CD4-positive, alpha-beta memory T cell (primary cell): ENCODE results near the gene SART1. TPM values are rescaled to one million over a fixed set of nuclear protein-coding genes. Genes with fewer than 3 reads are reported as not detected.

ENCODE experiments used
- CTCF ChIA-PET: fragments of 350-600 bp; sonication (Branson Sonifier 250); formaldehyde crosslinking; loops from one replicate; lab custom pipeline; 2021; ENCODE audit warnings: inconsistent platforms; ENCODE audit not compliant: partially characterized antibody; lab: Charles Lee
- POLR2A ChIA-PET: fragments of 350-600 bp; sonication (Branson Sonifier 250); formaldehyde crosslinking; loops from one replicate; lab custom pipeline; 2021; ENCODE audit not compliant: partially characterized antibody; lab: Charles Lee
- DNase-seq, 5 donors: peaks; one replicate each; pipeline versions ENCODE4 v3.0.0 to v3.0.0-alpha.2; 2020 to 2022; ENCODE audit warnings: mixed read lengths in 1 of 5
- H3K27ac ChIP-seq: one replicate; pipeline ENCODE4 v1.7.0; 2013; ENCODE audit warnings: low read depth, low read length
- H3K27me3 ChIP-seq: 2 replicates; pipeline ENCODE4 v1.7.0; 2013; ENCODE audit warnings: mild to moderate bottlenecking, low read length, moderate library complexity; ENCODE audit not compliant: insufficient read depth
- H3K36me3 ChIP-seq: 2 replicates; pipeline ENCODE4 v1.7.0; 2013; ENCODE audit warnings: mild to moderate bottlenecking, low read length, moderate library complexity; ENCODE audit not compliant: insufficient read depth
- H3K4me1 ChIP-seq: 2 replicates; pipeline ENCODE4 v1.7.0; 2013; ENCODE audit warnings: mild to moderate bottlenecking, low read length, moderate library complexity; ENCODE audit not compliant: insufficient read depth
- H3K4me3 ChIP-seq, 2 donors: one replicate each; pipeline ENCODE4 v1.7.0; 2013; ENCODE audit warnings: low read length in 2 of 2, mild to moderate bottlenecking in 1 of 2
- H3K9me3 ChIP-seq, 2 donors: one replicate each; pipeline ENCODE4 v1.7.0; 2013; ENCODE audit warnings: low read length in 2 of 2, control low read depth in 1 of 2; ENCODE audit not compliant: control insufficient read depth in 1 of 2
- H3K27ac Mint-ChIP-seq, 7 donors: one replicate each; pipeline ENCODE4 v1.8.0; 2020 to 2021; ENCODE audit warnings: mixed read lengths in 7 of 7, mild to moderate bottlenecking in 6 of 7, inconsistent platforms in 3 of 7, moderate library complexity in 3 of 7
- H3K27me3 Mint-ChIP-seq, 2 donors: one replicate each; pipeline ENCODE4 v1.8.0; 2020 to 2021; ENCODE audit warnings: mixed read lengths in 2 of 2
- H3K36me3 Mint-ChIP-seq, 2 donors: one replicate each; pipeline ENCODE4 v1.8.0; 2020 to 2021; ENCODE audit warnings: mixed read lengths in 2 of 2, inconsistent platforms in 1 of 2, mild to moderate bottlenecking in 1 of 2
- H3K4me1 Mint-ChIP-seq, 4 donors: one replicate each; pipeline ENCODE4 v1.8.0; 2020 to 2021; ENCODE audit warnings: mixed read lengths in 4 of 4, mild to moderate bottlenecking in 1 of 4
- H3K4me3 Mint-ChIP-seq, 8 donors: one replicate each; pipeline ENCODE4 v1.8.0; 2020 to 2021; ENCODE audit warnings: mixed read lengths in 8 of 8, mild to moderate bottlenecking in 7 of 8, moderate library complexity in 6 of 8, inconsistent platforms in 3 of 8
- H3K9me3 Mint-ChIP-seq, 8 donors: one replicate each; pipeline ENCODE4 v1.8.0; 2020 to 2021; ENCODE audit warnings: mixed read lengths in 8 of 8, mild to moderate bottlenecking in 5 of 8, inconsistent platforms in 3 of 8, moderate library complexity in 1 of 8
- intact Hi-C: fragments of 100-400 bp; cut with micrococcal nuclease; formaldehyde crosslinking; loops from one replicate; pipeline ENCODE4 v1.15.1; 2023
- polyA plus RNA-seq, 2 donors: library from polyadenylated mRNA; unstranded; fragments of 300-500 nt; fragmentation: Illumina TruSeq; gene quantifications; one replicate each; pipeline ENCODE4 v1.2.3, GENCODE V29; 2021
- total RNA-seq, 2 experiments: library from RNA; stranded (reverse); gene quantifications; one replicate each; pipeline ENCODE4 v1.2.3, GENCODE V29; 2021

The SART1 gene
- total and polyA plus RNA-seq, 4 experiments from 2014 or later = 11.5 to 90.6 (median 67.2) TPM

DNA sequence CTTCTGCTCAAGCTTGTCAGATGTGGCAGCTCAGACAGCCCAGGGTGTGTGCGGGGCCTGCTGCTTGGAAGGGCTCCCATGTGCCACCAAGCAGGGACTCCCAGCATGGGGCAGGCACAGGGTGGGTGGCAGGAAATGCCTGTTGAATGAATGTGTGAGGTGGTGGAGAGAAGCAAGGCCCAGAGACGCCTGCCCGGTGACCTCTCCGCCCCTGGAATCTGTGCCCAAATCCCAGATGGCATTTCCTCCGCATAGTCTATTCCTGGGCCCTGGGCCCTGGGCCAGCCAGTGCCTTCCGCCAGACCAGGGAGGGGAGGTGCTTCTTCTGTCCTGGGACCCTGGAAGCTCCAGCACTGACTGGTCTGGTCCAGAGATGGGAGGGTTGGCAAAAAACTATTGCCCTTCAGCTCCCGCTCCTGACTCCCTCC is 53.9 kb downstream of the SART1 start:
- no peak overlapping the region for H3K4me3 ChIP-seq
- peaks cover 0 to 5% (median 1%) of the 10 kb centered on the region in 4 donors for H3K4me1 Mint-ChIP-seq

DNA sequence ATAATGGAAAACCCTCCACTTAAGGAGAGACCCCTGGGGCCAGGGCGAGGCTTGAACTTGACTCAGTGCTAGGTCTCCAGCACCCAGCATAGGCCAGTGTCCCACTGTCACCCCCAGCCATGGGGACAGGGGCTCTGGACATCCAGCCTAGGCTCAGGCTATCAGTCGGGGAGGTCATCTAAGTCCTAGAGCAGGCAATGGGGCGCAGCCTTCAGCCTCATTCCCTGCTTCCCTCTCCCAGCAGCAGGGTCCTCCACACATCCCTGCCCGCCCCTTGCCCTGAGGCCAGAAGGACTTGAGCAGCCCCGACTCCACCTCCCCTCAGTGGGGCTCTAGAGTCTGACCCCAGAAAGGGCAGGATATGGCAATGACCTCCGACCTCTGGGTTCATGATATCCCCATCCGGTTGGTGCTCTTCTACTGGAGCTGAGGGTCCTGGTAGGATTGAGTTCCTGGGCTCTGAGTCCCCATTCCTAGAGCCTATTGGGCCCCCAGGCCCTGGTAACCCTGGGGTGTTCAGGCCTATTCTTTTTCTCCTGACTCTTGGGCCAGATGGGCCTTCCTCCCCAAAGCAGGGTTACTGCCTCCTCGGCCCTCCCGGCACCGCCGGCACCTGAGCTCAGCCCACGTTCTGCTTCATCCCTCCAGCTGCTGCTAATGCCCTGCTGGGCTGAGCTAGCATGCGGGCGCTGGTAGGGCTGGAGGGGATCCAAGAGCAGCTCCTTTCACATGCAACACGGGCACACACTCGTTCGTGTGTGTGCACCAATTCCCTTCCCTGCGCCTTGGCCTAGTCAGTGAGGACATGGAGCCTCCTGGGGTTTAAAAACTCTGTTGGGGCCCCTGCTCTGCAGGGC is 54.6 kb downstream of the SART1 start:
- no peaks in the 10 kb centered on the region for H3K9me3 ChIP-seq
- peaks cover 4 to 10% of the 10 kb centered on the region in 2 donors for H3K27me3 Mint-ChIP-seq
- H3K4me3 ChIP-seq = no peak overlapping the region
- CTCF ChIA-PET = no interaction called here
- no peaks in the 10 kb centered on the region for H3K36me3 Mint-ChIP-seq
- H3K9me3 Mint-ChIP-seq = no peaks in the 10 kb centered on the region
- H3K4me1 Mint-ChIP-seq = peaks cover 0 to 4% (median under 1%) of the 10 kb centered on the region in 4 donors
- POLR2A ChIA-PET = no interaction called here
- no peak overlapping the region for H3K4me3 Mint-ChIP-seq
- no peak overlapping the region for H3K27ac ChIP-seq
- H3K4me1 ChIP-seq = no peaks in the 10 kb centered on the region
- H3K36me3 ChIP-seq = no peaks in the 10 kb centered on the region
- H3K27ac Mint-ChIP-seq = no peak overlapping the region
- no peak for DNase-seq
- H3K27me3 ChIP-seq = peaks cover 13% of the 10 kb centered on the region
- intact Hi-C loops = no loop called here

More for the DNA sequence above, 53.9 kb downstream of the SART1 start:
- H3K9me3 Mint-ChIP-seq = no peaks in the 10 kb centered on the region
- no peaks in the 10 kb centered on the region for H3K4me1 ChIP-seq
- no peaks in the 10 kb centered on the region for H3K9me3 ChIP-seq
- H3K27me3 ChIP-seq = peaks cover 13% of the 10 kb centered on the region
- no peaks in the 10 kb centered on the region for H3K36me3 Mint-ChIP-seq
- POLR2A ChIA-PET = no interaction called here
- CTCF ChIA-PET = no interaction called here
- DNase-seq = no peak
- no peaks in the 10 kb centered on the region for H3K36me3 ChIP-seq
- H3K27me3 Mint-ChIP-seq = peaks cover 5 to 11% of the 10 kb centered on the region in 2 donors
- H3K4me3 Mint-ChIP-seq = no peak overlapping the region
- no peak overlapping the region for H3K27ac ChIP-seq
- intact Hi-C loops = no loop called here
- H3K27ac Mint-ChIP-seq = no peak overlapping the region

DNA sequence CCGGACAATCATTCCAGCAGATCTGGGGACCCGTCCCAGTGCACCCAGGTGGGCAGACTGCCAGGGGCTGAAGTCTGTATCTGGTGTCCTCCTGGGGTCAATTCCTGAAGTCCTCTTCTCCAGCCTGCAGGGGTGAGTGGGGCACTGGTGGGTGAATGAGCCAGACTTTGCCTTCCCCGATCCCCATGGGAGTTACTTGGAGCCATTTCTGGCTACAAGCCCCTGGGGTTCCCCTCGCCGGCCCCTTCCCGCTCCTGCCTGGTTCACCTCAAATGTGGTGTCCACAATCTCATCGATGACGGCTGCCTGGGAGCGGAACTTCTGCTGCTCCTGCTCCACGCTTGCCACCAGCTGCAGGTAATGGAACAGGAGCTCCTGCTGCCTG is 55.3 kb downstream of the SART1 start:
- intact Hi-C loops = no loop called here
- Histone ChIP-seq H3K9me3 (no peaks in the 10 kb centered on the region), H3K4me1 (no peaks in the 10 kb centered on the region), H3K27me3 (peaks cover 8% of the 10 kb centered on the region), H3K4me3 (no peak overlapping the region), H3K36me3 (no peaks in the 10 kb centered on the region), H3K27ac (no peak overlapping the region)
- no peak for DNase-seq
- peaks cover 4 to 10% of the 10 kb centered on the region in 2 donors for H3K27me3 Mint-ChIP-seq
- H3K4me1 Mint-ChIP-seq = peaks cover 0 to 4% (median under 1%) of the 10 kb centered on the region in 4 donors
- no peaks in the 10 kb centered on the region for H3K9me3 Mint-ChIP-seq
- H3K4me3 Mint-ChIP-seq = no peak overlapping the region
- H3K36me3 Mint-ChIP-seq = no peaks in the 10 kb centered on the region
- ChIA-PET CTCF (no interaction called here), POLR2A (no interaction called here)
- no peak overlapping the region for H3K27ac Mint-ChIP-seq

DNA sequence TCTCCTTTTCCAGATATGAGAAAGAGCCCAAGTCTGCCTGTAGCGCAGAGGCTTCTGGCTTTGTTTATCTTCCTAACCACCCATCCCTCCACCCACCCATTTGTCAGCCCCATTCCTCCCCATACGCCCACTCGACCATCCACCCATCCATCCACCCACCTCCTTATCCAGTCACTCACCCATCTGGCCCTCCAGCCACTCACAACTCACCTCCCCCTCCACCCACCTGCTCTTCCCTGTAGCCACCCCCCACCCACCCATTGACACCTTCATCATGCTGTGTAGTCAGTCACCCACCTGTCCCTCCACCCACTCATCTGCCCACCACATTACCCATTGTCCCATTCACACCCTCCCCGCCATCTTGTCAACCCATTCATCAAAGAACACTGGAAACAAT is 55.8 kb downstream of the SART1 start:
- peaks cover under 1 to 4% (median 1%) of the 10 kb centered on the region in 4 donors for H3K4me1 Mint-ChIP-seq
- no peak overlapping the region for H3K4me3 Mint-ChIP-seq
- H3K36me3 ChIP-seq = no peaks in the 10 kb centered on the region
- peaks cover 8% of the 10 kb centered on the region for H3K27me3 ChIP-seq
- intact Hi-C loops = no loop called here
- H3K27ac Mint-ChIP-seq = no peak overlapping the region
- H3K4me1 ChIP-seq = peaks cover 2% of the 10 kb centered on the region
- no peak overlapping the region for H3K4me3 ChIP-seq
- DNase-seq = no peak
- H3K27ac ChIP-seq = no peak overlapping the region
- H3K27me3 Mint-ChIP-seq = peaks cover 4 to 10% of the 10 kb centered on the region in 2 donors
- H3K9me3 Mint-ChIP-seq = no peaks in the 10 kb centered on the region
- H3K36me3 Mint-ChIP-seq = no peaks in the 10 kb centered on the region
- H3K9me3 ChIP-seq = no peaks in the 10 kb centered on the region
- ChIA-PET POLR2A (no interaction called here), CTCF (no interaction called here)

DNA sequence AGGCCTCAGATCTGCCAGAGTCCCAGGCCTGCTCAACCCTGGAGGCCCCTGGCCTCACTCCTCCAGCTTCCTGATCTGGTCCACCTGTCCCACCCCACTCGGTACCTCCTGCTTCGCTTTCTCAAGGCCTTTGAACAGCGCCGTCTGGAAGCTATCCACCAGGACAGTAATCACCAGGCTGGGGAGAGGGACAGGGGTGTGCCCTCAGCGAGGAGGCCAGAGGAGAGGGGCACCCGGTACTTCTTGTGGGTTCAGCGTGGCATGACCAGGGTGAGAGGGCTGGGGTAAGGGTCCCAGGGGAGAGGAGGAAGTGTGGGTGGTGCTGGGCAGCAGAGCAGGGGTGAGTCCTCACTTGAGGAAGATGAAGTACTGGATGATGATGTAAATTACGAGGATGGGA is 58.7 kb downstream of the SART1 start:
- CTCF ChIA-PET = interaction anchor here (1.7 kb wide), 1 partner anchor 24 kb away, joined by 4 read pairs; no protein-coding TSS in a partner anchor
- Histone ChIP-seq H3K36me3 (no peaks in the 10 kb centered on the region), H3K4me3 (no peak overlapping the region), H3K27me3 (no peaks in the 10 kb centered on the region), H3K4me1 (peaks cover 6% of the 10 kb centered on the region), H3K27ac (no peak overlapping the region), H3K9me3 (no peaks in the 10 kb centered on the region)
- no peak for DNase-seq
- H3K4me1 Mint-ChIP-seq = peaks cover 0 to 9% (median 6%) of the 10 kb centered on the region in 4 donors
- no peaks in the 10 kb centered on the region for H3K36me3 Mint-ChIP-seq
- POLR2A ChIA-PET = no interaction called here
- H3K9me3 Mint-ChIP-seq = no peaks in the 10 kb centered on the region
- no peak overlapping the region for H3K4me3 Mint-ChIP-seq
- H3K27me3 Mint-ChIP-seq = peaks cover 4 to 6% of the 10 kb centered on the region in 2 donors
- intact Hi-C loops = no loop called here
- H3K27ac Mint-ChIP-seq = no peak overlapping the region

DNA sequence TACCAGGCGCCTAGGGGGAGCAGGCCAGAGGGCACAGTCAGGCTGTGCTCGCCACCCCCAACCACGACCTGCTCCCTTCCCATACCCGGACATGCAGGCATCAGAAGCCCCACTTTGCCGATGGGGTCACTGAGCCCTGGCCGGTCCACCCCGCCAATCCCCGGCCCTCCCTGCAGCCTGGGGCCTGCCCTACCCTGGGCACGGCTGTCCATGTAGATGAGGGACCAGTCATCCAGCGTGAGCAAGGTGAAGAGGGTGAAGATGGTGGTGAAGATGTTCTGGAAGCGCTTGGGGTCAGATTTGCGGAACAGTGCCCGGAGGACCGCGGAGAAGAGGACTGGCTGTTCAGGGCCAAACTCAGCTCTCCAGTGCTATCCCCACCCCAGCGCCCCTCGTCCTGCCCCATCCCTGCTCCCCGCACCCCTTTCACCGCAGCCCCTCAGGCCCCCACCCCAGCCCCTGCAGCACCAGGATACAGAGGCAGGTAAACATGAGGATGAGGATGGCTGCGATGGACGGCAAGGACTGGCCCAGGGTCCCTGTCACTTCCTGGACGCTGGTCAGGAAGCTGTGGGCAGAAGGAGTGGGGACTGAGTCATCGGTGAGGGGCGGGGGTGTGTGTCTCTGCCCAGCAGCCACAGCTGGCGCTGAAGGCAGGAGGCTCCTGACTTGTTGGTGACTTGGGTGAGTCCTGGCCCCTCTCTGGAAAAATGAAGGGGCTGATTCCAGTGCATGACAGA is 59.3 kb downstream of the SART1 start:
- CTCF ChIA-PET = interaction anchor here (1.7 kb wide), 1 partner anchor 10 kb away, joined by 4 read pairs; no protein-coding TSS in a partner anchor
- peak overlapping the region in 1 of 8 donors; percentile 50 for H3K4me3 Mint-ChIP-seq

More for the DNA sequence above, 59.3 kb downstream of the SART1 start:
- no peaks in the 10 kb centered on the region for H3K36me3 ChIP-seq
- DNase-seq = no peak
- peaks cover 6% of the 10 kb centered on the region for H3K4me1 ChIP-seq
- POLR2A ChIA-PET = no interaction called here
- intact Hi-C loops = no loop called here
- Mint-ChIP-seq H3K9me3 (no peaks in the 10 kb centered on the region), H3K27ac (peak overlapping the region in 1 of 7 donors; percentile 86), H3K4me1 (peaks cover 0 to 9% (median 6%) of the 10 kb centered on the region in 4 donors), H3K36me3 (no peaks in the 10 kb centered on the region), H3K27me3 (peaks cover 4 to 6% of the 10 kb centered on the region in 2 donors)
- H3K27ac ChIP-seq = no peak overlapping the region
- no peaks in the 10 kb centered on the region for H3K9me3 ChIP-seq
- no peak overlapping the region for H3K4me3 ChIP-seq
- H3K27me3 ChIP-seq = no peaks in the 10 kb centered on the region
